ENCODE results near the gene FAM193A.

- TF ChIP-seq REST (IDR thresholded peaks at IDR 0.05; ENCODE audit: low read depth, low read length) (no peak), CTCF (IDR thresholded peaks at IDR 0.05) (no peak), USF2 (IDR thresholded peaks at IDR 0.05; ENCODE audit: borderline replicate concordance, low read depth, low read length) (no peak), FOXJ3 (CRISPR knock-in tag; IDR thresholded peaks at IDR 0.05) (no peak), NFIC (IDR thresholded peaks at IDR 0.05; ENCODE audit: borderline replicate concordance) (no peak), EZH2phosphoT487 (IDR thresholded peaks at IDR 0.05; ENCODE audit: borderline replicate concordance, low read depth) (no peak), POLR2AphosphoS5 (IDR thresholded peaks at IDR 0.05; ENCODE audit: low read depth, low read length) (no peak), YY1 (IDR thresholded peaks at IDR 0.05; ENCODE audit: low read depth) (no peak), RAD21 (IDR thresholded peaks at IDR 0.05; ENCODE audit: low read length) (no peak), IRF3 (IDR thresholded peaks at IDR 0.05; ENCODE audit: low read depth, low read length) (no peak), MXI1 (IDR thresholded peaks at IDR 0.05; ENCODE audit: low read depth, low read length) (no peak; the same call in 1 of the 2 replicates), NRF1 (IDR thresholded peaks at IDR 0.05; ENCODE audit: low read depth, low read length) (no peak), EP300 (IDR thresholded peaks at IDR 0.05; ENCODE audit: borderline replicate concordance in 1 of 2, low read depth in 1 of 2, low read length in 1 of 2) (no peak), RFX5 (IDR thresholded peaks at IDR 0.05; ENCODE audit: low read length) (no peak)
Measured at GRCh38 chr4:2537011-2537830, 774 bp downstream of the FAM193A start.

Data from SK-N-SH (cell line).